GM19023 (cell line): ENCODE measurements around the gene LYST.

Experiments
- ATAC-seq: cut with Tn5 transposase; IDR thresholded peaks from one replicate; pipeline ENCODE4 v1.9.1; 2021; ENCODE audit warnings: mild to moderate bottlenecking, moderate library complexity; ENCODE audit not compliant: unreplicated experiment

The LYST gene

DNA sequence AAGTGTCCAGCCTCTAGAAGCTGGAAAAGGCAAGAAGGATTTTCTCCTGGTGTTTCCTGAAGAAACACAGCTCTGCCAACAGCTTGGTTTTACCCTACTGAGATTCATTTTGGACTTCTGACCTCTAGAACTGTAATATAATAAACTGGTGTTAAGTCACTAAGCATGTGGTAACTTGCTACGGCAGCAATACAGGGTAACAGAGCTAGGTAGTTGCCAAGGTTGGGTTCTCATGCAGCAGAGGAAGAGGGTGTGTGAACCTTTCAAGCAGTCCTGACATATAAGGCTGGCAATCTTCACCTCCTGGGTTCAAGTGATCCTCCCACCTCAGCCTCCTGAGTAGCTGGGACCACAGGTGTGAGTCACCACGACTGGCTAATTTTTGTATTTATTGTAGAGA, 253.1 kb downstream of the LYST start:
- ATAC-seq, result no peak

DNA sequence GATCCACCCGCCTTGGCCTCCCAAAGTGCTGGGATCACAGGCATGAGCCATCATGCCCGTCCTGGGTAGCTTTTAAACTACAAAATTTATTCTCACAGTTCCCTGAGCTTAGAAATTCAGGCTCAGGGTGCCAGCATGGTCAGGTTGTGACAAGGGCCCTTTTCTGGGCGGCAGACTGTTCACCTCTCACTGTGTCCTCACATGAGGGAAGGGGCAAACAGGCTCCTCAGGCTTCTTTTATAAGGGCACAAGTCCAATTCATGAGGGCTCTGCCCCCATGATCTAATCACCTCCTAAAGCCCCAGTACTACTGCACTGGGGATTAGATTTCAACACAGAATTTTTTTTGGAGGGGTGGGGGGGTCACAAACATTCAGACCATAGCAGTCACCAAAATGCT, 253.9 kb downstream of the LYST start:
- no peak for ATAC-seq
